ENCODE measurements around the gene FIBCD1.
"Not testable (repeated sequence)": the region's sequence is repeated elsewhere in the genome, so short reads cannot be mapped to it uniquely, and the experiment has no call there.

FIBCD1 gene

DNA sequence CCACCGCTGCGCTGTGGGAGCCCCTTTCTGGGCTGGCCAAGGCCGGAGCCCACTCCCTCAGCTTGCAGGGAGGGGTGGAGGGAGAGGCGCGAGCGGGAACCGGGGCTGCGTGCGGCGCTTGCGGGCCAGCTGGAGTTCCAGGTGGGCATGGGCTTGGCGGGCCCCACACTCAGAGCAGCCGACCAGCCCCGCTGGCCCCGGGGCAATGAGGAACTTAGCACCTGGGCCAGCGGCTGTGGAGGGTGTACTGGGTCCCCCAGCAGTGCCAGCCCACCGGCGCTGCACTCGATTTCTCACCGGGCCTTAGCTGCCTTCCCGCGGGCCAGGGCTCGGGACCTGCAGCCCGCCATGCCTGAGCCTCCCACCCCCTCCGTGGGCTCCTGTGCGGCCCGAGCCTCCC, 29.0 kb downstream of the FIBCD1 start:
- H3K9me3 ChIP-seq (ENCODE audit: control insufficient read depth in 5 of 5, low read length in 5 of 5); H3K36me3 ChIP-seq (ENCODE audit: control insufficient read depth in 5 of 5, insufficient read depth in 5 of 5, low read length in 5 of 5); H3K27ac ChIP-seq (ENCODE audit: low read depth, low read length); H3K4me3 ChIP-seq (ENCODE audit: low read depth in 1 of 5, low read length in 5 of 5); H3K9ac ChIP-seq (ENCODE audit: low read length in 5 of 5): not testable (repeated sequence)
- Histone ChIP-seq H3K27me3 (ENCODE audit: control insufficient read depth in 5 of 5, insufficient read depth in 4 of 5, low read length in 5 of 5) (peaks cover 5 to 35% (median 20%) of the 10 kb centered on the region in 5 donors), H3K4me1 (ENCODE audit: control insufficient read depth in 5 of 5, insufficient read depth in 5 of 5, low read length in 5 of 5) (peaks cover 0 to 13% (median 0%) of the 10 kb centered on the region in 5 donors)

DNA sequence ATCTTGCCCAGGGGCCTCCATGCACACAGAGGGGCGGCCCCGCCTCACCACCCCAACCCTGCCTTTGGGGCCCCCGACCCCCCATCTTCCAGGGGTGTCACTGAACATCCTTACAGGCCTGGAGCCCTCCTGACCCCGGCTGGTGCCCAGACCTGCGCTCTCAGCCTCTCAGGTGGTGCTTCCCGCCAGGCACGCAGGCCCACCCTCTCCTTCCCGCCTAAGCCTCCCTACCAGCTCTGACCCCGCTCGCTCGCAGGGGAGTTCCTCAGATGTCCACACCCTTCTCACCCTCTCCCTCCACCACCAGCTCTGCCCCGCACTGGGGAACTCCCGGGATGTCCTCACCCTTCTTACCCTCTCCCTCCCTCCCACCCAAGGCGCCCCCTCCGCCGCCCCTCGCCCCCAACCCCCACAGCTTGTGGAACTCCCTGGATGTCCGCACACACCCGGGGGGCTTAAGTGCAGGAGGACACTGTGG, 30.1 kb downstream of the FIBCD1 start:
- H3K27ac ChIP-seq (ENCODE audit: low read depth, low read length) = no peak overlapping the region
- no peaks in the 10 kb centered on the region for H3K9me3 ChIP-seq (ENCODE audit: control insufficient read depth in 5 of 5, low read length in 5 of 5)
- H3K4me1 ChIP-seq (ENCODE audit: control insufficient read depth in 5 of 5, insufficient read depth in 5 of 5, low read length in 5 of 5) = peaks cover 0 to 10% (median 0%) of the 10 kb centered on the region in 5 donors
- no peak overlapping the region for H3K4me3 ChIP-seq (ENCODE audit: low read depth in 1 of 5, low read length in 5 of 5)
- H3K27me3 ChIP-seq (ENCODE audit: control insufficient read depth in 5 of 5, insufficient read depth in 4 of 5, low read length in 5 of 5) = peaks cover 3 to 37% (median 17%) of the 10 kb centered on the region in 5 donors
- H3K9ac ChIP-seq (ENCODE audit: low read length in 5 of 5) = no peak overlapping the region
- H3K36me3 ChIP-seq (ENCODE audit: control insufficient read depth in 5 of 5, insufficient read depth in 5 of 5, low read length in 5 of 5) = no peaks in the 10 kb centered on the region

DNA sequence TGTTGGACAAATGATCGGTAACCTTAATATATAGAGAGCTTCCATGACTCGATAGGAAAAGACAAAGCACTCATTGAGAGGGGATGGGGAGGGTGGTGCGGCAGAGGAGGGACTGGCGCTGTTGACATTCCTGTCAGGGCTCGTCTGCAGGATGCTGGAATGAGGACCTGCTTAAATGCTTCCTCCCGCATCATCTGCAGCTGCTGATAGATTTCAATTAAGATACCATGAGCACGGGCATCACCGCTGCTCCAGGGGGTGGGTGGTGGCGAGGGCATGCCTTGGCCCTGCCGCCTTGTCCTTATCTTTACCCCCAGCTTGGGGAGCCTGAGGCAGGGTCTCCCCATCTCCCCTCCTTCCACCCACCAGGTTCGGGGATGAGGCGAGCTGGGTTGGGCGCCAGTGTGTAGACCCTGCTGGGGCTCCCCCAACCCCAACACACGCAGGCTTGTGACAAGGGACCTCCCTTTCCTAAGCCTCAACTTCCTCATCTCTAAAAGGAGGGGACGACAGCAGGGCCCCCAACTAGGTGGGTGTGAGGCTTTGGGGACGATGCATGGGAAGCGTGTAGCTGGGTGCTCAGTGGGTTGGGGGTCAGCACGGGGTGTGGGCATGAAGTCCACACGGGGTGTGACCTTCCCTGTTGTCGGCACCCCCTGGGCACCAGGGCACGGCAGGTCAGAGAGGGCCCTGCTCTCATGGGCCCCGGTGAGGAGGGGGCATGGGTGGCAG, 30.7 kb downstream of the FIBCD1 start:
- no peak overlapping the region for H3K9ac ChIP-seq (ENCODE audit: low read length in 5 of 5)
- H3K4me1 ChIP-seq (ENCODE audit: control insufficient read depth in 5 of 5, insufficient read depth in 5 of 5, low read length in 5 of 5) = peaks cover 0 to 4% (median 0%) of the 10 kb centered on the region in 5 donors
- H3K27ac ChIP-seq (ENCODE audit: low read depth, low read length) = no peak overlapping the region
- no peaks in the 10 kb centered on the region for H3K9me3 ChIP-seq (ENCODE audit: control insufficient read depth in 5 of 5, low read length in 5 of 5)
- no peak overlapping the region for H3K4me3 ChIP-seq (ENCODE audit: low read depth in 1 of 5, low read length in 5 of 5)
- H3K27me3 ChIP-seq (ENCODE audit: control insufficient read depth in 5 of 5, insufficient read depth in 4 of 5, low read length in 5 of 5) = peaks cover 0 to 37% (median 23%) of the 10 kb centered on the region in 5 donors
- H3K36me3 ChIP-seq (ENCODE audit: control insufficient read depth in 5 of 5, insufficient read depth in 5 of 5, low read length in 5 of 5) = no peaks in the 10 kb centered on the region

DNA sequence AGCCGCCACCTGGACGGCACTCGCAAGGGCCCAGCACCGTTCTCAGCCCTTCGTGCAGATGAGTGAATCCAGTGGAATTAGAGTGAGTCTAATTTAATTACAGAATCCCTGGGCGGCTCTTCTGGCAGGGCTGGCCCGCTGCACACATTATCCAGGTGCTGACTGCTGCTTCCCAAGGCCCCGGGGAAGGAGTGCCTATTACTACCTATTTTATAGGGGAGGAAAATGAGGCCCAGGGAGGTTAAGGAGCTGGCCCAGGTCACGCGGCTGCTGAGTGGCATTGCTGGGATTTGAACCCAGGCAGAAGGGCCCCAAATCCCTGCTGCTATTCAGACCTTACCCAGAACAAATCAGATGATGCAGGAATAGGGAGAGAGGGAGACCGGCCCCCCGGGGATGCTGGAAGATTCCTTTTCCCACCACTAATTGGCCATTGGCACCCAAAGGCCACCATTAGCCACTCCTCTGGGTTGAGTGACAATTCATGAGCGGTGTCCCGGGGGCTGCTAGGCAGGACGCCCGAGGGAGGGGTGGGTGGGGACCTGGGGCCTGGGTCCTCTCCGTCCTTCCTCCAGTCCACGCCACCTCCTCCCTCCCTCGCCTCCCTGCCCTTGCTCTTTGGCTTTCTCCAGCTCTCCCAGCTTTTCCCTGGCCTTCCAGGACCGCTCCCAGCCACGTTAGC, 32.2 kb downstream of the FIBCD1 start:
- Histone ChIP-seq H3K4me1 (ENCODE audit: control insufficient read depth in 5 of 5, insufficient read depth in 5 of 5, low read length in 5 of 5) (no peaks in the 10 kb centered on the region), H3K27me3 (ENCODE audit: control insufficient read depth in 5 of 5, insufficient read depth in 4 of 5, low read length in 5 of 5) (peaks cover 7 to 46% (median 36%) of the 10 kb centered on the region in 5 donors), H3K9me3 (ENCODE audit: control insufficient read depth in 5 of 5, low read length in 5 of 5) (no peaks in the 10 kb centered on the region), H3K9ac (ENCODE audit: low read length in 5 of 5) (no peak overlapping the region), H3K27ac (ENCODE audit: low read depth, low read length) (no peak overlapping the region), H3K4me3 (ENCODE audit: low read depth in 1 of 5, low read length in 5 of 5) (no peak overlapping the region), H3K36me3 (ENCODE audit: control insufficient read depth in 5 of 5, insufficient read depth in 5 of 5, low read length in 5 of 5) (no peaks in the 10 kb centered on the region)

DNA sequence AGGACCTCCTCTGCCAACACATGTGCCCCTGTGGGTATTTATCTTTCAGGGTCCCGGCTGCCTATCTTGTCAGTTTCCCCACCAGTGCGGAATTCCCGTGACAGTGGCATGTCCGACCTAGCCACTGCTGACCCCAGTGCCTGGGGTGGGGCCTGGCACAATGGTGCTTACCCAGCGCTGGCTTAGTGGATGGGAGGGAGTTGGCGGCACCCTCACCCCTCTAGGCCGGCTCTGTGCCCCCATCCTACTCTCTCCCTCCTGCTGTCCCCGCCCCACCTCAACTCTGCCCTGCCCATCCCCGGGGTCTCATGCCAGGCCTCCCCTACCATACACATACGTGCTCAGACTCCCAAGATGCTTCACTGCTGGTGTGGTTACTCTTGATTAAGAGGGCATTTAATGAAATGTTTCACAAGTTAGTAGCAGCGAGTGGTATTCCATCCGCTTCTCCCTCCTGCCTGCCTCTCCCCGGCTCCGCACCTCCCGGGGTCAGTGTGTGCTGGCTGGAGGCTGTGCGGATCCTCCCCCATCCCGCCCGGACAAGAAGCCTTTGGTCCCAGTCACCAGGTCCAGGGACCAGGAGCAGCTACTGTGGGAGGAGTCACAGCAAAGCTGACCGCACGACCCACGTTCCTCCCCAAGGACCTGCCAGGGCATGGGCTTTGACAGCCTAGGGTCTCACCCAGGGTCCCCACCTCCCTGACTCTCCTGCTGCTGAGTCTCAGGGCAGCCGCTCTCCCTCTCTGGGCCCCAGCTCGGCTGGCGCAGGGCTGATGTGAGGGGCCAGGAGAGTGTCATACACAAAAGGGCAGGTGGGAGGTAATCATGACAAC, 32.9 kb downstream of the FIBCD1 start:
- Histone ChIP-seq H3K4me3 (ENCODE audit: low read depth in 1 of 5, low read length in 5 of 5) (no peak overlapping the region), H3K9me3 (ENCODE audit: control insufficient read depth in 5 of 5, low read length in 5 of 5) (no peaks in the 10 kb centered on the region), H3K9ac (ENCODE audit: low read length in 5 of 5) (no peak overlapping the region), H3K27ac (ENCODE audit: low read depth, low read length) (no peak overlapping the region), H3K4me1 (ENCODE audit: control insufficient read depth in 5 of 5, insufficient read depth in 5 of 5, low read length in 5 of 5) (no peaks in the 10 kb centered on the region), H3K36me3 (ENCODE audit: control insufficient read depth in 5 of 5, insufficient read depth in 5 of 5, low read length in 5 of 5) (no peaks in the 10 kb centered on the region), H3K27me3 (ENCODE audit: control insufficient read depth in 5 of 5, insufficient read depth in 4 of 5, low read length in 5 of 5) (peaks cover 7 to 49% (median 39%) of the 10 kb centered on the region in 5 donors)

DNA sequence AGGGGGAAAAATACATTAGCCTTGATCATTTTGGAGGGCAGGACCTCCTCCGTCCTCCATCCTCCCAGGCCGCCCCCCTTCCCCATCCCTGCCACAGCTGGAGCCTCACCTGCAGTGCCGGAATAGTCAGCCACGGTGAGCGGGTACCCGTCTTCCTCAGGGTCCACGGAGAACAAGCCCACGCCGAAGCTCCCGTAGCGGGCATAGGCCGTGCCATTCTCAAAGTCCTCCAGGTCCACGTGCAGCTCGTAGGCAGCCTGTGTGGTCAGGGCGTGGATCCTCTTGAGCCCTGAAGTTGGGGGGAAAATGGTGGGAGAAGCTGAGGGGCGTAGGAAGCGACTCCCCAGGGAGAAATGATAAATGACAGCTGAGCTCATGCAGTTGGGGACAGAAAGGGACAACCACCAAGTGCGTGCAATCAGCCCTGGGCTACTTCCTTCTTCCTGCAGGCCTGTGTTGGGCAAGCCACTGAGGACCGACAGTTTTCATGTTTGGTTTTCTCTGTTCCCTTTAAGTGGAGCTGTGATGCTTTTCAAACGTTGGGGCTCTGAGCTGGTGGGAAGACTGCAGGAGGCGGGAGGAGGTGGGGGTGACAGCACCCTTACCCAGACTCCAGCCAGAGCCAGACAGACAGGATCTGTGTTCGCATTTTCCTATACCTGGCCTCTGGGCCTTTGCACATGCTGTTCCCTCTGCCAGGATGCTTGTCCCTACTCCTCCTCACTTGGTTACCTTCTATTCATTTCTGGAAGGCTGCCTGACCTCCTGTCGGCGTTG, 33.7 kb downstream of the FIBCD1 start:
- no peaks in the 10 kb centered on the region for H3K36me3 ChIP-seq (ENCODE audit: control insufficient read depth in 5 of 5, insufficient read depth in 5 of 5, low read length in 5 of 5)
- no peaks in the 10 kb centered on the region for H3K9me3 ChIP-seq (ENCODE audit: control insufficient read depth in 5 of 5, low read length in 5 of 5)
- no peak overlapping the region for H3K9ac ChIP-seq (ENCODE audit: low read length in 5 of 5)
- no peak overlapping the region for H3K27ac ChIP-seq (ENCODE audit: low read depth, low read length)
- peaks cover 12 to 56% (median 46%) of the 10 kb centered on the region in 5 donors for H3K27me3 ChIP-seq (ENCODE audit: control insufficient read depth in 5 of 5, insufficient read depth in 4 of 5, low read length in 5 of 5)
- H3K4me3 ChIP-seq (ENCODE audit: low read depth in 1 of 5, low read length in 5 of 5) = no peak overlapping the region
- H3K4me1 ChIP-seq (ENCODE audit: control insufficient read depth in 5 of 5, insufficient read depth in 5 of 5, low read length in 5 of 5) = no peaks in the 10 kb centered on the region

DNA sequence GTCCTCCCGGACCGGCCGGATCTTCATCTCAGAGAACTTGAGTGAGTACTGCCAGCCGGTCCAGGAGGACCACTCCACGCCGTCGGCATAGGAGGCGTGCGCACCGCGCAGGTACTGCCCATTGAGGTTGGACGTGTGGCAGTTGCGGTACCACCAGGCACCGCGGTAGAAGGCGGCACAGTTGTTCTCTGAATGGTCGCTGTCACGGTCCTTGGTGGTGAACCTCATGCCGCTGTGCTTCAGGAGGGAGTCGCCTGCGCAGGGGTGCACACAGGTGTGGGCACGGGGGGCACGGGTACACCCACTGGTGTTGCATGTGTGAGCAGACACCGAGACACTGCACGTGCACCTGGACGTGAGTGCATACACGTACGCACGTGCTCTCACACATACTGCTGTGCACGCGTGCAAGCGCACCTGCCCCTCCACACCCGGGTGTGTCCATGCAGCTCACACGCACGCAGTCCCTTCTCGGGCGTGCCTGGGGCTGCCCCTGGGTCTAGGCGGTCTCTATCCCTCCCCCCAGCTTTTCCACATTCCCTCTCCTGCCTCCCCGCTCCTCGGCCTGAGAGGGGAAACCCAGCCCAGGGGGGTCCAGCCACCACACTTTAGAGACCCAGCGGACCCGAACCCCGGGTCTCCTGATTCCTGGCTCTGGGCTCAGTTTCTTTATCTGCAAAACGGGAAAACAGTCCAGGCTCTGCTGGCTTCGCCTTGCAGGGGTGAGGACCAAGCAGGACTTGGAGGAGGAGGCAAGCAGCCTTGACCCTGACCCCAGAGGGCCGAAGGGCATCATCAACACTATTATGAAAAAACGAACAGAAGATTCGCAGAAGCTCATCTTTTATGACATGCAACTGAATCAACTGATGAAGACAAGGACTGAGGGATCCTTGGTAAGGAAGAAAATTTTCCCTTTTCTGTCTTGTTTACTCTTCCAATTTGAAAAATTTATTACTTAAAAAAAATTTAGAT, 34.7 kb downstream of the FIBCD1 start:
- Histone ChIP-seq H3K4me3 (ENCODE audit: low read depth in 1 of 5, low read length in 5 of 5) (no peak overlapping the region), H3K27me3 (ENCODE audit: control insufficient read depth in 5 of 5, insufficient read depth in 4 of 5, low read length in 5 of 5) (peaks cover 16 to 62% (median 49%) of the 10 kb centered on the region in 5 donors), H3K27ac (ENCODE audit: low read depth, low read length) (no peak overlapping the region), H3K9me3 (ENCODE audit: control insufficient read depth in 5 of 5, low read length in 5 of 5) (no peaks in the 10 kb centered on the region), H3K4me1 (ENCODE audit: control insufficient read depth in 5 of 5, insufficient read depth in 5 of 5, low read length in 5 of 5) (no peaks in the 10 kb centered on the region), H3K36me3 (ENCODE audit: control insufficient read depth in 5 of 5, insufficient read depth in 5 of 5, low read length in 5 of 5) (no peaks in the 10 kb centered on the region), H3K9ac (ENCODE audit: low read length in 5 of 5) (no peak overlapping the region)

DNA sequence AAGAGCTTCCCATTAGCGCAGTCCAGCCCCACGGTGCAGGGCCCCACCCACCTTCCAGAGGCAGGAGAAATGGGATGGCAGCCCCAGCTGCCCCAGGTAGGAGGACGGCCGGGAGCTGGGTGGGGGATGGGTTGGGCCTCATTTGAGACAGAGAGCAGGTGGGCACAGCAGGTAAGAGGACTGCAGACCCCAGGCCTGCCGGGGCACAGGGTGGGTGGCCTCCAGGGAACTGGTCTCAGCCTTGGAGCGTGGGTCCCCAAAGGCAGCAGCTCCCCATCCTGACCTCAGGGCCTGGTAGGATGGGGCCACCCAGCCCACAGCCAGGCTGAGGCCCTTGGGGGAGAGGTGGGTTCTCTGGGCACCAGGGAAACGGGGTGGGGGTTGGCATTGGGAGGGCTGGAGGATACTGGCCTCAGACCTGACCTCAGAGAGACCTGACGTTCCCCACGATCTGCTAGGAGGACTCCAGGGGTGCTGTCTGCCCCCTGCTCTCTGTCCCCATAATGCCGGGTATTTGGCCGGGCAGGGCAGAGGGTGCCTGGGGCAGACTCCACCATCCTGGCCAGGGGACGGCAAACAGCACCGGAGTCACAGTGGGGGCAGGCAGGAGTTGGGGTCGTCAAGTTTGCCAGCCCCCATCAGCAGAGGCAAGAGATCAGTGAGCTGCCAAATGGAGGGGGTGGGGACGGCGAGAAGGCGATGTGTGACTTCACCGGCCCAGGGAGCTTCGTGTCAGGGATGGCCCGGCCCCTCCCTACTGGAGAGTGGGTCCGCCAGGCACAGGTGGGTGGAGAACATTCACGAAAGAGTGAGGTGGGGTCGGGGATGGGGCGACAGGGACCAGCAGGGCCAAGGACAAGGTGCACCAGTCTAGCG, 35.6 kb downstream of the FIBCD1 start:
- Histone ChIP-seq H3K4me3 (ENCODE audit: low read depth in 1 of 5, low read length in 5 of 5) (no peak overlapping the region), H3K27me3 (ENCODE audit: control insufficient read depth in 5 of 5, insufficient read depth in 4 of 5, low read length in 5 of 5) (peaks cover 21 to 65% (median 49%) of the 10 kb centered on the region in 5 donors)

More for the DNA sequence above, 35.6 kb downstream of the FIBCD1 start:
- Histone ChIP-seq H3K4me1 (ENCODE audit: control insufficient read depth in 5 of 5, insufficient read depth in 5 of 5, low read length in 5 of 5) (no peaks in the 10 kb centered on the region), H3K9ac (ENCODE audit: low read length in 5 of 5) (no peak overlapping the region), H3K36me3 (ENCODE audit: control insufficient read depth in 5 of 5, insufficient read depth in 5 of 5, low read length in 5 of 5) (no peaks in the 10 kb centered on the region), H3K9me3 (ENCODE audit: control insufficient read depth in 5 of 5, low read length in 5 of 5) (no peaks in the 10 kb centered on the region), H3K27ac (ENCODE audit: low read depth, low read length) (no peak overlapping the region)
